Cardiac ventricle fibroblast (primary cell): Measurements from ENCODE around the gene ZEB2. TPM values are rescaled to one million over a fixed set of nuclear protein-coding genes. Genes with fewer than 3 reads are reported as not detected.

ENCODE experiments used
- total RNA-seq: library from RNA; depleted of rRNA; stranded (reverse); fragments of >200 nt; gene quantifications from 2 replicates; pipeline ENCODE4 v1.2.3, GENCODE V29; 2015

The ZEB2 gene
- 54.4 and 63.7 TPM in 2 replicates for total RNA-seq

GRCh38 chr2:144519934-144520731 lies at the start of gene ZEB2:
Gene ZEB2 (minus strand): TSS chr2:144520119. CDS start chr2:144517350, 2,769 bp downstream.

